Left renal cortex interstitium (tissue), 4 donors: ENCODE data around the gene KLF1. TPM values are rescaled to one million over a fixed set of nuclear protein-coding genes. Genes with fewer than 3 reads are reported as not detected.
"Not testable (repeated sequence)": the region's sequence is repeated elsewhere in the genome, so short reads cannot be mapped to it uniquely, and the experiment has no call there.

ENCODE experiments used
- DNase-seq, 4 donors: peaks; one replicate each; pipeline ENCODE4 v3.0.0-alpha.2; 2013; ENCODE audit warnings: low read depth in 4 of 4, low spot score in 2 of 4, missing footprints in 1 of 4
- polyA plus RNA-seq, 4 donors: library from polyadenylated mRNA; unstranded; fragments of 120-200 nt; gene quantifications; one replicate each; pipeline ENCODE4 v1.2.1, GENCODE V29; 2013; ENCODE audit not compliant: insufficient read length in 4 of 4

KLF1 gene
- polyA plus RNA-seq, 4 donors, result 0.22 to 0.99 (median 0.42) TPM

DNA sequence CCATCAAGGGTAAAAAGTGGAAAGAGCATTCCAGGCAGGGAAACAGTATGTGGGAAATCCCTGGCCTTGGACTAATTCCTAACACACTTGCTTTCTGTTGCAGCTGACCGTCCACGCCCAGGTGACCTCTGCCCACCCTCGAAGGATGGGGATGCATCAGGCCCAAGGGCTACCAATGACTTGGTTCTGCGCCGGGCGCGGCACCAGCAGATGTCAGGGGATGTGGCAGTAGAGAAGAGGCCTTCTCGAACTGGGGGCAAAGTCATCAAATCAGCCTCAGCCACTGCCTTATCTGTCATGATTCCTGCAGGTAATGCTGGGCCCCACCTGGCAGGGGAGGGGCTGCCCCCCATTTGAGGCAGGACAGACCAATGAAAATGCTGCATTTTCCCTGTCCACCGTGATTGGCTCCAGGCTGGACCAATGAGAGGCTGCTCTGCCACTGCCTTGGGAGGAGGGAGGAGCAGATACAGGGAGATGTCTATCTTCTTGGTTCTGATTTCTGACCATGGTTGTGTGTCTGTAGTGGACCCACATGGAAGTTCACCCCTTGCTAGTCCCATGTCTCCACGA, 18.4 kb downstream of the KLF1 start:
- DNase-seq, result no peak

DNA sequence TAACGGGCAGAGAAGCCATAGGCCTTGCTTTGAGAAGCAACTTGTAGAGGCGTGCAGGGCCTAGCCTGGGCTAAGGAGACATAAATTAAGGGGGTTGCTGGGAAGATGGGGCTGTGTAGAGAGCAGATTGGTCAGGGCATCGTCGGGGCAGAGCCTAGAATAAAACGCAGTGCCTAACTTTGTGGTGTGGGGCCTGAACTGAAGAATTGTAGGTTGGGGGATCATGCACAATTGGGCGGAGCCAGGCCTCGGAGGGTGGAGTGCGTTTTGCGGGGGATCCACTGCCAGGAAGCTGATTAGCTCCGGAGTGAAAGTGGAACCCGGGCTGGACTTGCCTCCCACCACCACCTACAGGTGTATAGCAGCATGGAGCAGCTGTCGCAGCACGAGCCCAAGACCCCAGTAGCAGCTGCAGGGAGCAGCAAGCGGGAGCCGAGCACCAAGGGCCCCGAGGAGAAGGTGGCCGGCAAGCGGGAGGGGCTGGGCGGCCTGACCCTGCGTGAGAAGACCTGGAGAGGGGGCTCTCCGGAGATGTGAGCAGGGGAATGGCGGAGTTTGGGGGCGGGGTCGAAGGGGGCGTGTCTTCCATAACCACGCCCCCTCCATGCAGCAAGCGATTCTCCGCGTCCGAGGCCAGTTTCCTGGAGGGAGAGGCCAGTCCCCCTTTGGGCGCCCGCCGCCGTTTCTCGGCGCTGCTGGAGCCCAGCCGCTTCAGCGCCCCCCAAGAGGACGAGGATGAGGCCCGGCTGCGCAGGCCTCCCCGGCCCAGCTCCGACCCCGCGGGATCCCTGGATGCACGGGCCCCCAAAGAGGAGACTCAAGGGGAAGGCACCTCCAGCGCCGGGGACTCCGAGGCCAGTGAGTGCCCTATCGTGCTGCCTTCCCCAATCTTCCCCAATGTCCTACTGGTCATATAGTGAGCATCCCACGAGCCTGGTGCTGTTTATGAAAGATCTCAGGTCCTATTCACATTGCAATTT, 19.6 kb downstream of the KLF1 start:
- DNase-seq, result peak in 2 of 4 donors; percentile 68 to 78

DNA sequence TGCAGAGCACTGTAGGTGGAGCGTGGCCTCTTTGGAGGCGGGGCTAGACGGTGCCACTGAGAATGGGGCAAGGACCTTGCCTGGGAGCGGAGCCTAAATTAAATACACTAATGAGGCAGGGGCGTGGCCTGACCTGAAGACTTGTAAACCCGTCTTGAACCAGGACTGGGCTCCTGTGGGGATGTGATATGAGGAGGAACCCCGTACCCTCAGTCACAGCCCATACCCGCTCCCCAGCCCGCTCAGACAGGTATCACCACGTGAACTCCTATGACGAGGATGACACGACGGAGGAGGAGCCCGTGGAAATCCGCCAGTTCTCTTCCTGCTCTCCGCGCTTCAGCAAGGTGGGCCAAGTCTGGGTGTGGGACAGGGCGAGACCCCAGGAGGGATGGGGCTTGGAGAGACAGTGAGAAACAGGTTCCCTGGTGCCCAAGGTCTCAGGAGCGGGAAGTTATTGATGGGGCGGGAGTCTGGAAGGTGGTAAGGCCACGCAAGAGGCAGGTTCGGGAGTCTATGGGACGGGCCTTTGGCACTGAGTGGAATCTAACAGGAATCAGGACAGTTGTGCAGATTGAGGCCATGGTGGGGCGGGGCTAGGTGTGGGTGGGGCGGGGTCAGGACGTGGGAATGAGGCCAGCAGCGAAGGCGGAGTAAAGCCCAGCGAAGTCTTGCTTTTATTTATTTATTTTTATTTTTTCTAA, 20.4 kb downstream of the KLF1 start:
- DNase-seq, result no peak

DNA sequence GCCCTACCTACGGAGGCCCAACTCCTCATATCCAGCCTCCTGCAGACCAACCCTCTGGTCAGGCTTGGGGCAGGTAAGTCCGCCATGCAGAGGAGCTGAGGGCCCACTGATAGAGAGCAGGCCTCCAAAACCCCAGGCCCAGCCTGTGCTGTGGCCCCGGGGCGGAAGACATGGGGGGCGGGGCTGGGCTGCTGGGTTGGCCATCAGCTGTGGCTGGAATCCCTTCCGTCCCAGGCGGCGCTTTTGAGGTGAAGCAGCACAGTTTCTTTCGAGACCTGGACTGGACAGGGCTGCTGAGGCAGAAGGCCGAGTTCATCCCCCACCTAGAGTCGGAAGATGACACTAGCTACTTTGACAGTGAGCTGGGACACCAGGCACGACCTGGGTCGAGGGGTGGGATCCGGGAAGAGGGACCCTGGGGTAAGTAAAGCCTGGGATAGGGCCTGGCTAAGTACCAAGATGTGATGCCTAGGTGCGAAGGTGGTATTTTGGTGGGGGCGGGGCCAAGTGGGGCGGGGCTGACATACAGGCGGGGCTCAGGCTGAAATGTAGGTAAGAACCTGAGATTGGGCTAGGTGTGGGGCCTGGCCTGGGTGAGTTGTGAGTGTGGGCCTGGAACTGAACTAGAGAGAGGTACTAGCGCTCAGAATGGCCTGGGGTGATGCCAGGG, 21.1 kb downstream of the KLF1 start:
- DNase-seq, result no peak

DNA sequence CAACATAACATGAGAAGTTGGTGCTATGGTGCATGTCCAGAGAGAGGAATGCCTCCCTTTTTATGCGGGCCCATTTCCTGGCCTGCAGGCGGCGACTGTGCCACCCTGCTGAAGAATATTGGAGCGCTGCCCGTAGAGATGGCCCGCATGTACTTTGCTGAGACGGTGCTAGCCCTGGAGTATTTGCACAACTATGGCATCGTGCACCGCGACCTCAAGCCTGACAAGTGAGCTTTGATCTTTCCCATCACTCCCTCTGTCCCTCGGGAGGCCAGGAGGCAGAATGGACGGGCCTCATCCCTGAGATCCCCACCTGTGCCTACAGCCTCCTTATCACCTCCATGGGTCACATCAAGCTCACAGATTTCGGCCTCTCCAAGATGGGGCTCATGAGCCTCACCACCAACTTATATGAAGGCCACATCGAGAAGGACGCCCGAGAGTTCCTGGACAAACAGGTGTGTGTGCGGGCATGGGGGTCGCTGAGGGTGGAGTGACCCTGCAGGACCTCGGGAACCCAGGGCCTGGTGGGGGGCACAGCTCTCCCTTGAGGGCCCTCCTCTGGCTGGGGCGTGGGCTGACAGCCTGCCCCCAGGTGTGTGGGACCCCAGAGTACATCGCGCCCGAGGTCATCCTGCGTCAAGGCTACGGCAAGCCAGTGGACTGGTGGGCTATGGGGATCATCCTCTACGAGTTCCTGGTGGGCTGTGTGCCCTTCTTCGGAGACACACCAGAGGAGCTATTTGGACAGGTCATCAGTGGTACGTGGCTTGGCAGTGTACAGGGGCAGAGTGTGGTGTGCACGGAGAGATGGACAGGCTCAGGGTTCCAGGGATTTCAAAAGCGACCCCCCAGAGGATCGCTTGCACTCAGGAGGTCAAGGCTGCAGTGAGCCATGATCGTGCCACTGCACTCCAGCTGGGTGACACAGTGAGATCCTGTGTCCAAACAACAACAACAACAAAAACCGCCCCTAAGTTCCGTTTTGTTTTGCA, 22.0 kb downstream of the KLF1 start:
- no peak for DNase-seq

DNA sequence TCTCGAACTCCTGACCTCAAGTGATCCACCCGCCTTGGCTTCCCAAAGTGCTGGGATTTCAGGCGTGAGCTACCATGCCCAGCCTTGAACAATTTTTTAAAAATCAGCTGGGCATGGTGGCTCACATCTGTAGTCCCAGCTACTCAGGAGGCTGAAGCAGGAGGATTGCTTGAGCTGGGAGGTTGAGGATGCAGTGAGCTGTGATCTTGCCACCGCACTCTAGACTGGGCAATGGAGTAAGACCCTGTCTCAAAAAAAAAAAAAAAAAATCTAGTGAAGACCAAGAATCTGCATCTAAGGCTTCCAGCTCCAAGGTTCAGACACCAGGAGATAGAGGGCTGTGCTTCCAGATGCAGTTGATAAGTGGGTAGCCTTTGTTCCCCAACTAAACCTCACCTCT, 22.9 kb downstream of the KLF1 start:
- no peak for DNase-seq

DNA sequence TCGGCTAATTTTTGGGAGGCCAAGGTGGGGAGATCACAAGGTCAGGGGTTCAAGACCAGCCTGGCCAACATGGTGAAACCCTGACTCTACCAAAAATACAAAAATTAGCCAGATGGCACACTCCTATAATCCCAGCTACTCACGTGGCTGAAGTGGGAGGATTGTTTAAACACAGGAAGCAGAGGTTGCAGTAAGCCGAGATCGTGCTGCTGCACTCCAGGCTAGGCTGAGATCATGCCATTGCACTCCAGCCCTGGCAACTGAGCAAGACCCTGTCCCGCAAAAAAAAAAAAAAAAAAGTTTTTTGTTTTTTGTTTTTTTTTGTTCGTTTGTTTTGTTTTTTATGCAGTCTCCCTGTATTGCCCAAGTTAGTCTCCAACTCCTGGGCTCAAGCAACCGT, 27.5 kb downstream of the KLF1 start:
- no peak for DNase-seq

DNA sequence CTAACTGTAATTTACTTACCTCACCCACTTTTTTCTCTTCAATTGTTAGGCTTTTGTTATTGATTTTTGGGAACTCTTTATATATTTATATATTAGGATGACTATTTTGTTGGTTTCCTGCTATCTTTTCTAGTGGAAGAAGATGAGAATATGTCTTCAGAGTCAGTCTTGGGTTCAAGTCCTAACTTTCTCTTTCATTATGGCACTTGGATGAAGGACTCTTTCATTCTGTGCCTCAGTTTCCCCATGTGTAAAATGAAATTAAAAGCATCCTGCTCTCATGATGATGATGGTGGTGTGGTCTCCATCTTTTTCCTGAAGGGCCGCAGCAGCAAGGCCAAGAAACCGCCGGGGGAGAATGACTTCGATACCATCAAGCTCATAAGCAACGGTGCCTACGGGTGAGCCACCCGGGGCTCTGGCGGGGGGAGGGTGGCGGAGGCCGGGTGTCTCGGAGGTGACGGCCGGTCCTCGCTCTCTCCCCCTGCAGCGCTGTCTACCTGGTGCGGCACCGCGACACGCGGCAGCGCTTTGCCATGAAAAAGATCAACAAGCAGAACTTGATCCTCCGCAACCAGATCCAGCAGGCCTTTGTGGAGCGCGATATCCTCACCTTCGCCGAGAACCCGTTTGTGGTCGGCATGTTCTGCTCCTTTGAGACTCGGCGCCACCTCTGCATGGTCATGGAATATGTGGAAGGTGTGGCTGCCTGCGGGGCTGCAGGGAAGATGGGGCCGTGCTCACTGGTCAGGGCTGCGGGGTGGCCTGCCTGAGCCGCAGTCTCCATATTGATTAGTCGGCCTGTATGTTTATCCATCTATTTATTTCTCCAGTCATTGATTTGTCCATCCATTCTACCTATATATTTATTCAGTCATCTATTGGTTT, 28.7 kb downstream of the KLF1 start:
- DNase-seq, result no peak

DNA sequence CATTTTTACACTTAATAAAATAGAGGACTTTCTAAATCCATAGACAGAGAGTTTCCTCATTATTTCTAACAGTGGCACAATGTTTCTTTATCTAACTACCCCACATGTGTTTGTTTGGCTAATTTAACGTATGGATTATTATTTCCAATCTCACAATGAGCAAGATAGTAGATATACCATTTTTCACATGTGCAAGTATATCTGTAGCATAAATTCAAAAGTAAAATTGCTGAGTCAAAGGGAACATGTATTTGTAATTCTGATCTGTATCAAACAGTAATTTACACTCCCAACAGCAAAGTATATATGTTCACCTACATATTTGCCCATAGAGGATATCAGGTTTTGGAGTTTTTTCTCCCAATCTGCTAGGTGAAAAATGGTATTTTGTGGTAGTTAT, 30.3 kb downstream of the KLF1 start:
- DNase-seq, result no peak

DNA sequence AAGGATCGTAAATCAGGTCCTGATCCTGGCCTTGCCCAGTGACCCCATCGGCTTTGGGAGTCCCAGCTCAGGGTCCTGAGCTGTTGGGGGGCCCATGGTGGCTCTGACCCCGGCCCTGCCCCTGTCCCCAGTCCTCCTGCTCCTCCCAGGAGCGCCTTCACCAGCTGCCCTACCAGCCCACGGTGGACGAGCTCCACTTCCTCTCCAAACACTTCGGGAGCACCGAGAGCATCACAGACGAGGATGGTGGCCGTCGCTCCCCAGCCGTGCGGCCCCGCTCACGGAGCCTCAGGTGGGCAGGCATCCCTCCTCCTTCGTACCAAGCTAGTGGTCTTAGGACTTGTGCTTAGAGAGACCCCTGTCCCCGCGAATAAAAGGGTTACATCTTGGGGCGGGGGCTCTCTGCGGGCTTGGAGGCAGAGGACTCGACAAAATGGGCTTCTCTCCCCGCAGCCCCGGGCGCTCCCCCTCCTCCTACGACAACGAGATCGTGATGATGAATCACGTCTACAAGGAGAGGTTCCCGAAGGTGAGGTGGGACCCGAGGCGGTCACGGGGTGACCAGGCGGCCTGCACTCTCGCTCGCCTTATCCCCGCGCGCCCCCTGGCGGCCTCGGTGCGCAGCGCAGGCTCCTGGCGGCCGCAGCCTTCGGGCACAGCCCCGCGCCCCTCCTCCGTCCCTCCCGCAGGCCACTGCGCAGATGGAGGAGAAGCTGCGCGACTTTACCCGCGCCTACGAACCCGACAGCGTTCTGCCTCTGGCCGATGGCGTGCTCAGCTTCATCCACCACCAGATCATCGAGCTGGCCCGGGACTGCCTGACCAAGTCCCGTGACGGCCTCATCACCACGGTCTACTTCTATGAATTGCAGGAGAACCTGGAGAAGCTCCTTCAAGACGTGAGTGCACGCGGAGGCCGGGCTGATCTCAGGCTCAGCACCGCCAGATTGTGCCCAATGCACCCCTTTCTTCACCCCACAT, 39.6 kb downstream of the KLF1 start:
- peak in 2 of 4 donors; percentile 57 to 63 for DNase-seq

DNA sequence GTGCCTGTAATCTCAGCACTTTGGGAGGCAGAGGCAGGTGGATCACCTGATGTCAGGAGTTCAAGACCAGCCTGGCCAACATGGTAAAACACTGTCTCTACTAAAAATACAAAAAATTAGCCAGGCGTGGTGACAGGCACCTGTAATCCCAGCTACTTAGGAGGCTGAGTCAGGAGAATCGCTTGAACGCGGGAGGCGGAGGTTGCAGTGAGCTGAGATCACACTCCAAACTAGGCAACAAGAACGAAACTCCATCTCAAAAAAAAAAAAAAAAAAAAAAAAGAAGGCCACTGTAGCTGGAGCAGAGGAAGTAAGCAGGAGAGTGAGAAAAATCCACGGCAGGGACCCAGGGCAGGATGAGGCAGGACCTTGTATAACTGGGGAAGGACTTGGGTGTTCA, 40.4 kb downstream of the KLF1 start:
- DNase-seq, result not testable (repeated sequence)

DNA sequence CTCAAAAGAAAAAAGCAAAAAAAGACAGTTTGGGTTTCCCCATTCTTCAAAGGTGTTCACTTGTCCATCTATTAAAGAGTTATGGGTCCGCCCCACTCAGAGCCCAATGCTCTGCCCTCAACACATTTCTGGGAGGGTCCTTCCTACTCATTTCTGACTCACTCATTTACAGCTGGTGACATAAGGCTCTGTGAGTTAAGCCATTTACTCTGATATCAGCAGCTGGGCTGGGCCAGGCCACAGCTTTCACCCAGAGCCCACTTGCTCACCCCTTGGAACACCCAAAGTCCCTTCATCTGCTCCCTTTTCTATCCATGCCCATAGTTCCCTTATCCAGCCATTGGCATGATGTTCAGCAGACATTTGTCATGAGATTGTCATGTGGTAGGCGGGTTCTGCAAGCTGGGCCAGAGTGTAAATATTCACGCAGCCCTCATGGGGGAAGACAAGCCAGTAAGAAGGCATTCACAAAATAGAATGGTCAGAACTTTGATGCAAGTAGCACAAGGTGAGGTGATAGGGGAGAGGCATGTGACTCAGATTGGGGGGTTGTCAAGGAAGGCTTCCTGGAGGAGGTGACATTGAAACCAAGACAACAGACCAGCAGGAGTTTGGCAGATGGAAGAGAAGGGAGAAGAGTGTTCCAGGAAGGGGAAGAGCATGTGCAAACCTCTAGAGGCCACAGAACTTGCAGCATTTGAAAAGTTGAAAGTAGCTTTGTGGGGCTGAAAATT, 42.8 kb downstream of the KLF1 start:
- no peak for DNase-seq

DNA sequence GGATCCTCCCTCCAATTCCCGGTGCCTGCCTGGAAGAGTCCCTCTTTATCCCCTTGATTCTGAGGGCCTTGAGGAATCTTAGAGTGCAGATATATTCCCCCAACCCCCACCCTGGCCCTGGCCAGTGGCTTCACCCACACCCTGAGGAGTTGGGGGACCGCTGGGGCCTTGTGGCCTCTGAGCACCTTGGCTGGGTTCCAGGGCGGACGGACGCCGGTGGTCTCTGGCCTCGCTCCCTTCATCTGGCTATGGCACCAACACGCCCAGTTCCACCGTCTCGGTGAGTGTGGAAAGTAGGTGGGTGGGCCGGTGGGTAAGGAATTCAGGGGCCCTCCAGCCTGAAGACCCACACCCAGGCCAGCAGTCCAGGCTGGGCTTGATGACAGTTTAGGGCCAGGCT, 43.7 kb downstream of the KLF1 start:
- DNase-seq, result no peak

DNA sequence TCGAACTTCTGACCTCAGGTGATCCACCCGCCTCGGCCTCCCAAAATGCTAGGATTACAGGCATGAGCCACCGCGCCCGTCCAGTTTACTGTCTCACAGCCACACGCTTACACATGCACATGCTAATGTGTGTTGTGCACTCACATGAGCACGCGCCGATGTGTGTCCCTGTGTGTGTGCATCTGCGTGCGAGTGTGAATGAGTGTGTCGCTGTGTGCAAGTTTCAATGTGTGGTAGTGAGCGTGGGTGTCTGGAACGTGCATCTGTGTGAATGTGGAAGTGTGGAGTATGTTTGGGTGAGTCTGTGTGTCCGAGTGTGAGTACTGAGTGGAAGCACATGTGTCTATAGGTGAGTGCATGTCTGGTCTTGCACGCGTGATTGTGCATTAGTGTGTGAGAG, 44.5 kb downstream of the KLF1 start:
- no peak for DNase-seq

DNA sequence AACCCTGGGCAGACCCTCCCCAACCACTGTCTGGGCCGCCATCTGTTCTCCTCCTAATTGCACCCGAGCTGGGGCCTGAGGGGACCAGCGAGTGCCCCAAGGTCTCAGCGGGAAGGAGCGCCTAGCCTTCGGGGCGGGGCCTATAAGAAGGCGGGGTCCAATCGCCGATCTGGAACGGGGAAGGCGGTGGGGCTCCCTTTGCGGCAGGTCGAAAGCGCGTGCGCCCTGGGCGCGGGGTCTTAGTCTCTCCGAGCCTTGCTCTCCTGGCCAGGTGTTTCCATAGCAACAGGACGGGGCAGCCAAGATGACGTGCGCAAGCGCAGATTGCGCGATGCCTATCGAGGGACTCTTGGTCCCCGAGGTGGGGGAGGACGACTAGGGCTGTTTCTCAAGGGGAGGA, 45.9 kb downstream of the KLF1 start:
- DNase-seq, result no peak

DNA sequence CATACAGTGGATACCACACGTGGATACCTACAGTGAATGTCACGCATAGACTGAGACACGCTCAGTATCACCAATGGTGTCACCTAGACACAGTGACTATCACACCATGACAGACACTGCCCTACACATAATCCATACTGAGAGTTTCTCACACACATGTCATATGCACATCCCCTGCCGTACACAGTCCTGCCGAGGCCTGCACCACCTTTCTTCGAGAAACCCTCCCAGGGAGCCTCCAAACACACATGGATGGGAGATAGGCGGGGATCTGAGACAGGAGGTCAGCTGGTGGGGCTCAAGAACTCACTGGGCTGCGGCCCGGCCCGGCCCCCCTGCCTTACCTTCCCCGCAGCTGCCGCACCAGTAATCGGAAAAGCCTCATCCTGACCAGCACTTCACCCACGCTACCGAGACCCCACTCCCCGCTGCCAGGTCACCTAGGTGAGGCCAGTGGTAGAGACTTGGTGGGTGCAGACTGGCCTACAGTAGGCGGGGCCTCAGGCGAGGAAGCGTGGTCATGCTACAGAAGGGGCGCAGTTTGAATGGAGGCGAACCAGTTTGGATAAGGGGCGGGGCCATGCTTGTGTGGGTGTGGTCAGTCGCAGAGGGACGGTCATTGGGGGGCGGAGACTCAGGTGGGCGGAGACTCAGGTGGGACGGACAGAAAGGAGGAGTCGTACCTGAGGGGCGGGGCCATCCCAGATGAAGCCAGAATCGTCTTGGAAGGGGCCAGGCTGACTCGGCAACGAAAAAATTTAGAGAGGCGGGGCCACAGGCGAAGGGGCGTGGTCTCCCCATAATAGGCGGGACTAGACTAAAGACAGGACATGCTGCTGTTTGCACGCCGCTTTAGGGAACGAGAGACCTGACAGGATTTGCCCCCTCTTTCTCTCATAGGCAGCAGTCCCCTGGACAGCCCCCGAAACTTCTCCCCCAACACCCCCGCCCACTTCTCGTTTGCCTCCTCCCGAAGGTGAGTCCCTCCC, 46.6 kb downstream of the KLF1 start:
- no peak for DNase-seq
